HG02938 (cell line): ENCODE data around the gene MOXD1.
A peak's percentile ranks its signal among the peaks of the same experiment; 100 is the strongest.
"Not testable (repeated sequence)": the region's sequence is repeated elsewhere in the genome, so short reads cannot be mapped to it uniquely, and the experiment has no call there.

Source experiments
- ATAC-seq: cut with Tn5 transposase; IDR thresholded peaks from one replicate; pipeline ENCODE4 v1.9.1; 2021; ENCODE audit warnings: mild to moderate bottlenecking, moderate library complexity; ENCODE audit not compliant: unreplicated experiment

MOXD1 gene

GRCh38 chr6:132357120-132357519 is 44.2 kb downstream of the MOXD1 start:
- ATAC-seq, result no peak

GRCh38 chr6:132354517-132355167 is 46.6 kb downstream of the MOXD1 start:
- no peak for ATAC-seq

GRCh38 chr6:132351986-132352385 is 49.3 kb downstream of the MOXD1 start:
- ATAC-seq, result not testable (repeated sequence)

GRCh38 chr6:132348231-132348630 is 53.0 kb downstream of the MOXD1 start:
- no peak for ATAC-seq

- ATAC-seq, result no peak
These were observed 56.5 kb downstream of the MOXD1 start for GRCh38 chr6:132344811-132345210.

- ATAC-seq, result no peak
These were observed 59.6 kb downstream of the MOXD1 start for GRCh38 chr6:132341646-132342045.

- no peak for ATAC-seq
These were observed 66.8 kb downstream of the MOXD1 start for GRCh38 chr6:132334521-132334885.

- no peak for ATAC-seq
These were observed 67.4 kb downstream of the MOXD1 start for GRCh38 chr6:132333639-132334520.

- ATAC-seq, result no peak
These were observed 70.5 kb downstream of the MOXD1 start for GRCh38 chr6:132330759-132331158.

GRCh38 chr6:132322398-132322797 is 78.9 kb downstream of the MOXD1 start:
- no peak for ATAC-seq

- ATAC-seq, result no peak
These were observed 81.3 kb downstream of the MOXD1 start for GRCh38 chr6:132320007-132320406.

GRCh38 chr6:132316970-132317369 is 84.3 kb downstream of the MOXD1 start:
- ATAC-seq, result no peak

GRCh38 chr6:132314432-132314831 is 86.8 kb downstream of the MOXD1 start:
- peak; percentile 99 for ATAC-seq

- ATAC-seq, result no peak
These were observed 90.4 kb downstream of the MOXD1 start for GRCh38 chr6:132310921-132311320.

- ATAC-seq, result not testable (repeated sequence)
These were observed 91.1 kb downstream of the MOXD1 start for GRCh38 chr6:132310151-132310550.

- ATAC-seq, result no peak
These were observed 96.4 kb downstream of the MOXD1 start for GRCh38 chr6:132304891-132305305.

- peak; percentile 78 for ATAC-seq
These were observed 100.8 kb downstream of the MOXD1 start for GRCh38 chr6:132300323-132300949.

- no peak for ATAC-seq
These were observed 102.8 kb downstream of the MOXD1 start for GRCh38 chr6:132298344-132298949.

- ATAC-seq, result no peak
These were observed 111.5 kb downstream of the MOXD1 start for GRCh38 chr6:132289756-132290155.

- no peak for ATAC-seq
These were observed 114.2 kb downstream of the MOXD1 start for GRCh38 chr6:132287101-132287500.

- ATAC-seq, result peak; percentile 41
These were observed 114.8 kb downstream of the MOXD1 start for GRCh38 chr6:132286298-132287019.
